Measurements from ENCODE around the gene RPIA. TPM values are rescaled to one million over a fixed set of nuclear protein-coding genes. Genes with fewer than 3 reads are reported as not detected.

The RPIA gene
- total and polyA plus RNA-seq, 2 of the 4 experiments (the other 2 are of a cell fraction) = 4.1 to 8.6 TPM

GRCh38 chr2:88684519-88684918, 7.0 kb upstream of the RPIA start:
- no CpG with 5 or more reads among the region's 2 CpGs for WGBS, 2 experiments (ENCODE audit: extremely low coverage in 2 of 2, insufficient read length in 1 of 2)
- Histone ChIP-seq H4K5ac (ENCODE audit: low read depth, low read length) (no peak overlapping the region), H3K23ac (ENCODE audit: low read depth, low read length) (no peak overlapping the region), H2AK5ac (ENCODE audit: low read depth, low read length) (no peak overlapping the region), H3K4me3 (ENCODE audit: insufficient read depth, low read depth, low read length) (no peak overlapping the region), H3K4ac (ENCODE audit: low read depth, low read length) (no peak overlapping the region), H3K4me1 (ENCODE audit: control insufficient read depth, insufficient read depth, low read length) (no peaks in the 10 kb centered on the region), H2BK20ac (ENCODE audit: low read depth, low read length) (no peak overlapping the region), H3K27me3 (ENCODE audit: control insufficient read depth, insufficient read depth, low read length) (no peaks in the 10 kb centered on the region), H4K20me1 (ENCODE audit: insufficient read depth, low read length) (no peaks in the 10 kb centered on the region), H2AK9ac (replicated peaks; ENCODE audit: low read depth, low read length, poor library complexity) (no peak overlapping the region), H3K4me2 (ENCODE audit: low read depth, low read length) (no peak overlapping the region), H2AFZ (replicated peaks; ENCODE audit: low read length, poor library complexity) (no peak overlapping the region), H3K9me1 (ENCODE audit: insufficient read depth, low read length) (no peaks in the 10 kb centered on the region), H3K18ac (ENCODE audit: low read depth, low read length) (no peak overlapping the region), H3K14ac (replicated peaks; ENCODE audit: low read depth, low read length) (no peak overlapping the region), H3K79me1 (ENCODE audit: low read depth in 1 of 2, low read length in 2 of 2) (0 out of 4 replicates have a peak, but pooled peaks cover 0 to under 1% of the 10 kb centered on the region in 2 experiments), H4K8ac (ENCODE audit: low read depth in 2 of 2, low read length in 2 of 2) (no peak overlapping the region), H3K36me3 (ENCODE audit: control insufficient read depth, insufficient read depth, low read length) (no peaks in the 10 kb centered on the region), H3K9me3 (ENCODE audit: control insufficient read depth, insufficient read depth, low read length) (peaks cover 7% of the 10 kb centered on the region; the same call in 1 of the 2 replicates), H2BK5ac (ENCODE audit: low read depth, low read length, poor library complexity, severe bottlenecking) (no peak overlapping the region), H3K27ac (ENCODE audit: insufficient read depth, low read length) (no peak overlapping the region), H2BK15ac (ENCODE audit: low read depth, low read length) (no peak overlapping the region), H2BK120ac (ENCODE audit: low read depth, low read length) (no peak overlapping the region), H3K9ac (ENCODE audit: low read depth, low read length) (no peak overlapping the region), H4K91ac (ENCODE audit: insufficient read depth, low read depth, low read length) (no peak overlapping the region), H3K56ac (ENCODE audit: extremely low read depth, insufficient read depth, low read length) (no peak overlapping the region)
- CTCF ChIA-PET = no interaction called here
- ATAC-seq (ENCODE audit: low read depth) = no peak
- POLR2A ChIA-PET (ENCODE audit: unreplicated experiment) = no interaction called here
- DNase-seq = no peak
- in situ Hi-C loops (cut with MboI; ENCODE audit: low sequenced_read_pairs) = no loop called here
- dilution Hi-C loops (cut with HindIII; ENCODE audit: low sequenced_read_pairs, unreplicated experiment) = no loop called here
- intact Hi-C loops (cut with micrococcal nuclease) = no loop called here
- no TSS peak for BruUV-seq (replicated peaks)
- TF ChIP-seq USF2 (IDR thresholded peaks at IDR 0.05; ENCODE audit: low read depth, low read length) (no peak), ELK1 (IDR thresholded peaks at IDR 0.05; ENCODE audit: borderline replicate concordance, low read depth, low read length) (no peak), FOS (IDR thresholded peaks at IDR 0.05; ENCODE audit: low read depth, low read length) (no peak), MAZ (IDR thresholded peaks at IDR 0.05; ENCODE audit: borderline replicate concordance, low read depth, low read length) (no peak), MAFK (IDR thresholded peaks at IDR 0.05; ENCODE audit: low read depth, low read length) (no peak), RFX5 (IDR thresholded peaks at IDR 0.05; ENCODE audit: low read depth, low read length) (no peak)
